GM13977 (cell line): Measurements from ENCODE around the gene LRMDA.

Source experiments
- DNase-seq: peaks from one replicate; pipeline ENCODE4 v3.0.0; 2012; ENCODE audit warnings: low spot score
- CTCF ChIP-seq: IDR thresholded peaks from 2 replicates; pipeline ENCODE4 v1.5.1; 2012; ENCODE audit warnings: mild to moderate bottlenecking, control low read depth; ENCODE audit not compliant: insufficient read depth; ENCODE audit errors: extremely low read depth, missing control alignments
- in situ Hi-C: fragments of 300-500 bp; cut with MboI; formaldehyde crosslinking; loops from one replicate; pipeline ENCODE4 v1.12.0; 2022; ENCODE audit warnings: low sequenced_read_pairs, low pct_unique_long_range_greater_than_20kb, mixed read lengths, inconsistent platforms; ENCODE audit not compliant: unreplicated experiment

The LRMDA gene

GRCh38 chr10:76542307-76542930 lies 1111.0 kb downstream of the LRMDA start:
- no peak for TF ChIP-seq CTCF
- in situ Hi-C loops: no loop called here
- DNase-seq: no peak

- in situ Hi-C loops: no loop called here
- no peak for DNase-seq
- TF ChIP-seq CTCF: no peak
Measured at GRCh38 chr10:76543655-76544054, 1112.2 kb downstream of the LRMDA start.

GRCh38 chr10:76544789-76545188 lies 1113.4 kb downstream of the LRMDA start:
- in situ Hi-C loops: no loop called here
- no peak for DNase-seq
- no peak for TF ChIP-seq CTCF

- in situ Hi-C loops: no loop called here
- TF ChIP-seq CTCF: no peak
- no peak for DNase-seq
Measured at GRCh38 chr10:76546411-76546810, 1115.0 kb downstream of the LRMDA start.

DNA sequence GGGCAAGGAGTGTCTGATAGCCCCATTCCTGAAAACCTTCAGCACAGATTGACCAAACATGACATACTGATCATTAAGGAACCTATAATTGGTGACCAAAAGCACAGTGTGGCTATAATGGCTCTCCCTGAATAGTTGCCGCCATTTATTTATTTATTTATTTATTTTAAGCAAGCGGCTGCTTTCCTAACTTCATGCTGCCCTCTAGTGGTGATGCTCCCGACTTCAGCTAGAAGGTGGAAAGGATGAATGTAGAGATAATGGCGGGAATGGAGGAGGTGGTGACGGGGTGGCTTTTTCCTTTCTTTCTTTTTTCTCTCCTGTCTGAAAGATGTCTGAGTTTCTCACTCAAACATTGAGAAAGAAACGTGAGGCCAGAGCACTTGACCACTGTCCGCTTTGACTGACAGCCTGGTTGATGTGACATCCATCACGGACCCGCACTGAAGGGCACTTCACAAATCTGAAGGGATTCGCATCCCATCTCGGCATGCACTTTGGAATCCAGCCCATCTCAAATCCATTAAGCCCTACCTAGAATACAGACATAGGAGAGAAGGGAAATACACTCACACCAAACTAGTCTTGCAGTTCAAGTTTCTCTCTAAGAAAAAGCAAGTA lies 1116.0 kb downstream of the LRMDA start:
- peak; percentile 47 for DNase-seq
- TF ChIP-seq CTCF: peak; percentile 79
- in situ Hi-C loops: no loop called here

GRCh38 chr10:76548716-76549115 lies 1117.3 kb downstream of the LRMDA start:
- DNase-seq: no peak
- in situ Hi-C loops: no loop called here
- TF ChIP-seq CTCF: no peak
